H1 (cell line): ENCODE measurements around the gene NHSL2. TPM values are rescaled to one million over a fixed set of nuclear protein-coding genes. Genes with fewer than 3 reads are reported as not detected.

Experiments
- ASH2L ChIP-seq: fragments of 200-600, 300-600 bp; sonication (generic); IDR thresholded peaks from one replicate; pipeline ENCODE4 v1.7.1; 2017; ENCODE audit warnings: low read length
- CREB1 ChIP-seq: IDR thresholded peaks from 2 replicates; pipeline ENCODE4 v1.6.1; 2012; ENCODE audit warnings: inconsistent platforms
- KDM5A ChIP-seq: fragments of 200-600 bp; IDR thresholded peaks from 2 replicates; pipeline ENCODE4 v1.7.1; 2012; ENCODE audit warnings: mild to moderate bottlenecking, low read length, inconsistent platforms, mixed read lengths
- MAFK ChIP-seq: IDR thresholded peaks from 2 replicates; pipeline ENCODE4 v1.6.1; 2012; ENCODE audit warnings: low read depth, mild to moderate bottlenecking, improper control_type of control experiment, low read length
- RAD21 ChIP-seq, 2 experiments: IDR thresholded peaks in 1 of 2; conservative IDR thresholded peaks in 1 of 2; 2 replicates each; pipeline ENCODE4 v1.6.1; 2011; ENCODE audit warnings: low read depth in 2 of 2, low read length in 2 of 2, improper control_type of control experiment in 1 of 2, inconsistent platforms in 1 of 2, mild to moderate bottlenecking in 1 of 2, moderate library complexity in 1 of 2
- TAF7 ChIP-seq: optimal IDR thresholded peaks from 2 replicates; pipeline ENCODE3; 2011; ENCODE audit warnings: low read depth, mild to moderate bottlenecking, inconsistent platforms, low read length, moderate library complexity, borderline replicate concordance
- TCF12 ChIP-seq: IDR thresholded peaks from 2 replicates; pipeline ENCODE4 v1.6.1; 2011; ENCODE audit warnings: low read depth, mild to moderate bottlenecking, low read length
- polyA plus RNA-seq, 7 experiments: library from polyadenylated mRNA; depleted of rRNA in 3 of 7; stranded (reverse) in 5 of 7; unstranded in 2 of 7; fragments of >200 nt in 5 of 7; fragments of 200-250 nt in 2 of 7; gene quantifications; 1 replicate in 5 of 7; 2 replicates in 1 of 7; 4 replicates in 1 of 7; pipeline versions ENCODE4 v1.2.1 to v1.2.3, GENCODE V29; 2011 to 2013; ENCODE audit warnings: missing spikeins in 2 of 7, mixed read lengths in 2 of 7
- total RNA-seq: library from RNA; stranded (reverse); fragmentation: NEBNext Ultra II Directional; extraction: Animal tissue kit (Norgen Biotek cat#: 25700); gene quantifications from 2 replicates; pipeline ENCODE4 v1.2.1, GENCODE V29; 2021

Gene NHSL2
- total and polyA plus RNA-seq, 2 of the 8 experiments (the other 6 are each of a cell fraction or from before 2014, with no cell fraction given), result 3.7 to 7.2 TPM

DNA sequence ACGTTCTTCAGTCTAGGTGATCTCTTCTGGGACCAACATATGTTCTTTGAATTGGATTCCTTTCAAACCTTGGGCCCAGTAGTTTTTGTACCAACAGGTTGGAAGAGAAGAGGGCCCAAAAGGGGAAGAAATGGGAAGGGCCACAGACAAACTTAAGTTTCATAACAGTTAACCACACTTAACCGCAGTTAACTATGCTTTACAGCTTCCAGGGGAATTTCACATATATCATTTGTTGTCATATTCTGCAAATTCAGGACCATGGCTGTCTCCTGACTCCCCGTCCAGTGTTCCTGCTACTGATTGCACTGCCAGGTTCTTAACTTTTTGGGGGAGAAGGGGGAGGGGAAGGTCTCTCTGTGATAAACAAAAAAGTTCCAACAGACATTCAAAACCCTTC is 186.5 kb downstream of the NHSL2 start (continued):
- TF ChIP-seq MAFK (no peak), CREB1 (no peak), KDM5A (no peak), TAF7 (no peak), RAD21 (IDR thresholded peaks at IDR 0.05 in 1 of 2, conservative IDR thresholded peaks at IDR 0.05 in 1 of 2; ENCODE audit: low read depth in 2 of 2, low read length in 2 of 2) (no peak), TCF12 (no peak), ASH2L (no peak)
